Medulla oblongata (tissue), 1 donor: ENCODE measurements around the gene BICDL1.

Experiments used
- DNase-seq: peaks from one replicate; pipeline ENCODE4 v3.0.0-alpha.2; 2015; ENCODE audit errors: extremely low spot score

Gene BICDL1

DNA sequence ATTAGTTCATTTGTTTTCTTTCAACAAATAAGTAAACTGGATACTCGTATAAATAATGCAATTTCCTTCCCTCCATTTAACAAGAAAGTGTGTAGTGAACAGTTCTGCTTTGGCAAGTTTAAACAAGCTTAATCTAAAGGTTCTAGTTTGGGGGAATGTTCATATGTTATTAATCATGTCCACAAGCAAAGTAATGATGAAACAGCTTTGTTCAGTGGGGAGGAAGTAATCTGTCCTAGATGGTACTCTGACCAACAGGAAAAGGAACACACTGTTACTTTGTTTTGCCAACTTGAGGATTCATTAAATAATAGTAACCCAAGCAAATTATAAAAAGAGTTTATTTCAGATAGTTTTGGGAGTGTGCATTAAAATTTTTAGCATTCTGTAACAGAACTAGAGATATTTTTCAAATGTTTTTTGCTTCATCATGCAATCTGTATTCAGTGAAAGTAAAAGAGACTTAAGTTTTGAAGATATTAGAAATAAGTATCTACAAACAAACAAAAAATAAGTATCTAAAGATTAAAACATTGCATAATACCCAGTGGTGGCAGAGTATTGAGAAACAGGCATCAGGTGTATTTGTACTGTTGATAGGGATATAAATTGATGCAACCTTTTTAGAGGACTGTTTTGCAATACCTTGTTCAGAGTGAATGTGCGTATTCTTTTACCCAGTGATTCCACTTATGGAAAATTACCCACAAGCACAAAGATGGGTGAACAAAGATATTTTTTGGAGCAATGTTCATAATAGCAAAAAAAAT is 66.4 kb downstream of the BICDL1 start:
- no peak for DNase-seq

DNA sequence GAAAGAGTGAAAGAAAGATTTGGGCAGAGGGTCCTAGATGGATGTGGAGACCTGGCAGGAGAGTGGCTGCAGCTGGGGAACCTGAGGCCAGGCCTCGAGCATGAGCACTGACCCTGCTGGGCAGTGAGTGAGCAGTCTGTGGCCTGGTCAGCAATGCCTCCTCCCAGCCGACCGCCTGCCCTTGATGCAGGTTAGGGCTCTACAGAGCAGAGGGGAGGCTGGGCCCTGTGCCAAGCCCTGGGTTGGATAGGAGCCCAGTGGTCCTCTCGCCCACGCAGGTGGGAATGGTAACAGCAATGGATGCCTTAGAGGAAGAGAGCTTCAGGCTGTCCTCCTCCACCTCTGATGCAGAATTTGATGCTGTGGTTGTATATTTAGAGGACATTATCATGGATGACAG is 67.7 kb downstream of the BICDL1 start:
- no peak for DNase-seq

DNA sequence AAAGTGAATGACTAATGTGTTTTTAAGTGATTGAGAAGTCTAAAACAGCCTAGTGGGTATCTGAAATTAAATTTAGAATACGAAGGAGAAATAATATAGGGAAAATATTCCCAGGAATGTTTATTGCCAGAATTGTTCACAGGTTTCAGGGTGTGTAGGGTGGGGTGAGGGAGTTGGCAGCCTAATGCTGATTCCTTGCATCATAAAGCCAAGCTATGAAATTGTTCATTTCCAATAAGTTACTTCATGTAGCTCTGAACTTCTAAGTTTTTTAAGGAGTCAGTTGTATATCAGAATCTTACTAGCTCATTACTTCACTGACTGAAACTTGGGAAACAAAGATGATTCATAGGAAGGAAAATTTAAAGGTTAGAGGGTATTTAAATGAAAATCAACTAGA is 71.2 kb downstream of the BICDL1 start:
- no peak for DNase-seq

DNA sequence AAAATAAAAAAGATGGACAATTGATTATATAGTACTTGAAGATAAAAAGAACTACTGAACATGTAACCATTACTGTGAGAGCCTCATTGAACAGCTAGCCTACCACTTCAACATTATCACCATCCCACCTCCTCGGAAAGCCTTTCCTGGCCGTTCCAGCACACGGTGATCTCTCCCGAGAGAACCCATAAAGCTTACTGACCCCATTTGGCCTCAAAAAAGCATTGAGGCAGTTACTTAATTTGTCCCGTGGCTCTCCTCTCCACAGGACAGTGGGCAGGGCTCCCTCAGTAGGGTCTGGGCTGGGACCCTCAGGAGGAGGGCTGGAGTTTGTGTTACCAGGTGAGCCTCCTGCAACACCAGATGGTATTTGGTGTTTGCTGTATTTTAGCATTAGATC is 71.7 kb downstream of the BICDL1 start:
- no peak for DNase-seq

DNA sequence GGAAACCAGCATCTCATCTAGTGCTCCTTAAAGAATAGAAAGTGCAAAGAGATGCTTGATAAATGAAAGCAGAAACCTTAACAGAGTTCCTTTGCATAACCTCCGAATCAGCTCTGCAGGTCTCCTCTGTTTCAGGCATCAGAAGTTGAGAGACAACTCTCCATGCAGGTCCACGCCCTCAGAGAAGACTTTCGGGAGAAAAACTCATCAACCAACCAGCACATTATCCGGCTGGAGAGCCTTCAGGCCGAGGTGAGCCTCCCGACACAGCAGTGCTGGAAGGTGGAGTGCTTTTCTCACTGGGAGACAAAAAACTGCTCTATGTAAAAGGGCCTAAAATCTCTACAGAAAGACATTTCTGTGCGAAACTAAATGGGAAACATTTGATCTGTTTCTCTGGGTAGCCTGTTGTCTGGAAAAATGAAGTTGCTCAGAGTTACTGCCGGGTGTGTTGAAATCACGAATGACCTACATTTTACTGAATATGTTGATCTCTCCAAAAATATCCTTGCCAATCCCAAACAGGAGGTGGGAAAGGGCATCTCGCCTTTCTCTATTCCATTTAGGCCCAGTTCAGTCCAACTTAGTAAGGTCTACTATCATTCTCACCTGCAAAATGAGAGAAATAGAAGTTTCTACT is 72.7 kb downstream of the BICDL1 start:
- no peak for DNase-seq

DNA sequence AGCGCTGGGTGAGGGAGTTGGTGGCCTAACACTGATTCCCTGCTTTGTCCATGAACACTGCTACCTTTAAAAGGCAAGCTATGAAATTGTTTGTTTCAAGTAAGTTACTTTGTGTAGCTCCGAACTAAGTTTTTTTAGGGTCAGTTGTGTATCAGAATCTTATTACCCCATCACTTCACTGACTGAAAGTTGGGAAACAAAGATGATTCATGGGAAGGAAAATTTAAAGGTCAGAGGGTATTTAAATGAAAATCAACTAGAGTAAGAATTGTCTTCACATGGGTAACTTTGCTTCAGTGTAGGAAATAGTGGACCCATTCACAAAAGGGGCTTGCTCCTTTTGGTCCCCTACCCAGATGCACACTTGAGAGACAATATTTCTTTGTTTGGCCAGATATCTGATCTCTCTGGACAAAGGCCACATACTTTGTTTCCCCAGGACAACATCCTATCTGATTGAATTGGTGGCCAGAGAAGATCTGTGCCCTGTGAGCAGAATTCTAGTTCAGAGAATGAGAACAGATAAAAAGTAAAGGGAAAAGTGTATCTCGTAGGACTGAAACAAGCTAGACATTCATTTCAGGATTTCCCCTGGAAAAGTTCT is 74.0 kb downstream of the BICDL1 start:
- no peak for DNase-seq

DNA sequence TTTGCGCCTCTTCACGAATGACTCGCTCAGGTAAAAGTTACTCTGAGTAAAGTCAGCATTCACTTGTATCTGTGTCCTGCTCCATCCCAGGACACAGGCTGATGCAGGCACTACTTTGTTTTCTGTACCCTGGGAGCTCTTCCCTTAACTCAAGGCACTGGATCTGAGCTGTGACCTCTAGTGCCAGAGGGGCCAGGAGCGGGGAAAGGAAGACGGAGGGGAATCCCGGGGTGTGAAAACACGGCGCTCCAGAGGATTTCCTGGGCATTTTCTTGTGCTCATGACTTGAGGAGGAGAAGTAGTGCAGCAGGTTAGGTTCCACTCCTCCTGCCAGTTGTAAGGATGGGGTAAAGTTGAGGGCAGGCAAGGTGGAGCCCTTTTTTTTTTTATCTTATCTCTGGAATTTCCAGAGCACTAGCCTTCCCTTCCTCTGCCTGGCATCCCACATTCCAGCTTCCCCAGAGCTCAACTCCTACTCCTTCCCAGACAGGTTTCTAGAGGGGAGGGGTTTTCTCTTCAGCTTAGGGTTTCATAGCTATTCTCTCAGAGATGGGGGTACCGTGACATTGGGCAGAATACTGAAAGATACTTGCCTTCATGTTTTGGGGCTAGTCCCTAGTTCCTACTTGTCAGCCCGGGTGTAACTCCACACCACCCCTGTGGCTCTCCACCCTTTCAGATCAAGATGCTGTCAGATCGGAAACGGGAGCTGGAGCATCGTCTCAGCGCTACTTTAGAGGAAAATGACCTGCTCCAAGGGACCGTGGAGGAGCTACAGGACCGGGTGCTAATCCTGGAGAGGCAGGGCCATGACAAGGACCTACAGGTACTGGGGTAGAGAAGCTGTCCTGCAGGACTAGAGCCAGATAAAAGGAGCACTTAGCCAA is 75.3 kb downstream of the BICDL1 start:
- DNase-seq = no peak

DNA sequence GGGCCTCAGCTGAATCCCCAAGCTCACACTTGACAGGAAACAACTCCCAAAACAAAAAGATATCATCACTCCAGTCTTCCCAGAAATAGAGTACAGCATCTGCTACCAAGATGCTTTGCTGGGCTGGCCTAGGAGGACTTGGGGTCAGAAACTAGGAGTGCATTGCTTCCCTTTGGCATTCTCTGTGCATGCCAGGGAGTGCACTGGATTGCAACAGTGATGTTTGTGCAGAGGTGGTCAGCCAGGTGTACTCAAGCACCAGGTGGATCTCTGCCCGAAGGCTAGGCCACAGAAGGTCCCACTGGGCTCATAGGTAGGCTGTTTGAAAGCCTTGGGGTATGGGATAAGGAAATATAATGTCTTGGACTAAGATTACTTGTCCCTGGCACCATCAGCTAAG is 76.4 kb downstream of the BICDL1 start:
- no peak for DNase-seq

DNA sequence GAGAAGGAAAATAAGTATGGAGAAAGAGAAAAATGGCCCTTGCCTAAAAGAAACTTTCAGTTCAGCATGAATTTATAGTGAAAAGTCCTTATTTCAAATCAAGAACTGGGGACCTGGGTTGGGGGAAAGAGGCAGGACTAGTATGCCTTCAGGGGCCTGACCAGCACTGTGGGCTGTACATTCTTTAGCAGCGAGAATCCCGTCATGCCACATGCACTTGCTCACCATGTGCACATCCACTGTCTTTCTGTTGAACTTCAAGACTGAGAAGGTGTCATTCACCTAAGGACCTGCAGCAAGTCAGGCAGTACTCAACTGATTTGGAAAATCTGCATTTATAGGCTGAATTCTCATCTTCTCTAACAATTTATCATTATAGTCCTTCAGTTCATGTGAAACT is 77.3 kb downstream of the BICDL1 start:
- no peak for DNase-seq

DNA sequence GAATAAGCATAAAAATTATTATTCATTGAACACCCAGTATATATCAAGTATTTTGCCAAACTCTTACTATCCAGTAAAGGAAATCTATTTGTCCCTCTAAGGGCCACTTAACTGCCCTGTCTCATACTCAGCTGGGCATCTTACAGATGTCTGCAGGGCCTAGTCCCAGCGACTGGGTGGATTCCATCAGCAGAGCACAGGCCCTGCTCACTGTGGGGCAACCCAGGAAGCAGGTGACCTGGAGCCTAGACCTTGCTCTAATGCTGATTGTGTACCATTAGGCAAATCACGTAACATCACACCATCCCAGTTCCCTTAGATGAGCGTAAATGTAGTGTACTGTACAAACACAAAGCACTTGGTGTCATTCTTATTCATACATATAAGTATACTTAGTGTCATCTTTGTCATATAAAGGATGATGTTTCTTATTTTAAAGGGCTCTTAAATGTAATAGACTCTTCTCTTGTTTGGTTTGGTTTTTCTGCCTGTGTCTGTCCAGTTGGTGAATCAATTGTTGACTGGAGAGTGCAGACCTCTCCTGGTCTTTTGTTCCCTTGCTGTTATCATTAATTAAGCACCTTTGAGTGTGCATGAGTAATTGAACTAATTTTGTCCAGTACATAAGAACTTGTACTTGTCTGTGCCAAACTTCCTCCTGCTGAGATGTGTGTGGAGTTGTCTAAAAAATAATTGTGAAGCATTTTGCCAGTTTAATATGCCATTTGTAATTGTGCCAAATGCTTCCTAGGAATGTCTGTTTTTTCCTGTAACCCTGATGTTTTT is 78.2 kb downstream of the BICDL1 start:
- DNase-seq = no peak

DNA sequence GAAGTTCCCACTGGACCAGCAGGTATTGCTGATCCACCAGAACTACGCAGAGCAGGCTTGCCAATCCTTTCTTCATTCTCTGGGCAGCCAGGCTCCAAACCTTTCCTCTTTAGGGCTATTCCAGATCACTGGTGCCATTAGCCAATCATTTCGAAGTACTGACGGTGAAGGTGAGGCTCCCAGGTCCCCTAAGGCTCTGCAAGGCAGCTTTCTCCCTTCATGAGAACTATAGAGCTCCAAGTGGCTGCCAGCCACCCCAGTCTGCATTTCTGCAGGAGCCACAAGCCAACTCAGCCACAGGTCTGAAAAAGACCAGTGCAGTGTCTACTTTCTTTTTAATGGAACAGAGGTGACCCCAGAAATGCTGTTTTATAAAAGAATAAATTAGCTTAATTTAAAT is 78.9 kb downstream of the BICDL1 start:
- DNase-seq = no peak

DNA sequence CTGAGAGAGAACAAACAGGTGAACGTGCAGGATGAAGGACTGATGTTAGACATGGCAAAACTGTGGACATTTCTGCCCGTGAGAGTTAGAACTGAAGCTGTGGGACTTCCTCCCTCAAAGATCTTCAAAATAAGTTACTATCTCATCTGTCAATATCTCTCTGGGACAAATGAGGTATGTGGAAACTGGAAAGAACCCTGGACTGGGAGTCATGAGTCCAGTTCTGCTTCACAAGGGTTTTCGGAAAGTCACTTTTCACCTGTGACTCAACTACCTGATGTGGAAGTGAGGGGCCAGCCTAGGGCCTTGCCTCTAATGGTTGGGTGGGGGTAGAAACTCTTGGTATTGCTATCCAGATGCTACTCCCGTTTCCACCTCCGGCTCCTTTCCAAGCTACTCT is 80.2 kb downstream of the BICDL1 start:
- no peak for DNase-seq

DNA sequence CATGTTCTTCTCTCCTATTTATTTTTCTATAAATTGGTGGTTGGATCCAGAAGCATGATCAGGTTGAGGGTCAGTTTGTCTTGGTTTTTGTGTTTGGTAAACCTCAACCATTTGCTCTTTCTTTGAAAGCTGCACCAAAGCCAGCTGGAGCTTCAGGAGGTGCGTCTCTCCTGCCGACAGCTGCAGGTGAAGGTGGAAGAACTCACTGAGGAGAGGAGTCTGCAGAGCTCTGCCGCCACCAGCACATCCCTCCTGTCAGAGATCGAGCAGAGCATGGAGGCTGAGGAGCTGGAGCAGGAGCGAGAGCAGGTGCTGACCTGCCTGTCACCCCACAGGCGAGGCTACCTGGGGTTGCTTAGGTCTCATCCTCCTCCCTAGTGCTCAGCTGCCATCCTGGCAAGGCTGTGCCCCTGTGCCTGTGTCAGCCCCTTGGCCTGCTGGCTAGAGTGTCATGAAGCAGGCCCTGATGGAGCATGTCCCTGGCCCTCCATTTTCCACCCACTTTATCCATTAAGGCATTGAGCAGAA is 82.5 kb downstream of the BICDL1 start:
- no peak for DNase-seq

DNA sequence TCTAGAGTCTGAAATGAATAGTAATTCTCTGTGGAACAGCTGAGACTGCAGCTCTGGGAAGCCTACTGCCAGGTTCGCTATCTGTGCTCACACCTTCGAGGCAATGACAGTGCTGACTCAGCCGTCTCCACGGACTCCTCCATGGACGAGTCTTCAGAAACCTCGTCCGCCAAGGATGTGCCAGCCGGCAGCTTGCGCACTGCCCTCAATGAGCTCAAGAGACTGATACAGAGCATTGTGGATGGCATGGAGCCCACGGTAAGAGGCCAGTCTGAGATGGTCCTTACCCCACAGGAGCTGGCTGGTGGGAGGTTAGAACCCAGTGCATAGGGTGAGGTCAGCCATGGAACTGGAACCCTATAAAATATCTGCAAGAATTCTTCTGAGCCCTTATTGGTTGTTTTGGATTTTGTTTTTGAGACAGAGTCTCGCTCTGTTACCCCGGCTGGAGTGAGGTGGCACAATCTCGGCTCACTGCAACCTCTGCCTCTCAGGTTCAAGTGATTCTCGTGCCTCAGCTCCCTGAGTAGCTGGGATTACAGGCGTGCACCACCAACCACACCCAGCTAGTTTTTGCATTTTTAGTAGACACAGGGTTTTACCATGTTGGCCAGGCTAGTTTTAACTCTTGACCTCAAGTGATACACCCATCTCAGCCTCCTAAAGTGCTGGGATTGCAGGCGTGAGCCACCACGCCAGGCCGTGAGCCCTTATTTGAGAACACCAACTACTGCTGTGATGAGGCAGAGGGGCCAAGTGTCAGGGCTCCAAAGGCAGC is 83.6 kb downstream of the BICDL1 start:
- no peak for DNase-seq

DNA sequence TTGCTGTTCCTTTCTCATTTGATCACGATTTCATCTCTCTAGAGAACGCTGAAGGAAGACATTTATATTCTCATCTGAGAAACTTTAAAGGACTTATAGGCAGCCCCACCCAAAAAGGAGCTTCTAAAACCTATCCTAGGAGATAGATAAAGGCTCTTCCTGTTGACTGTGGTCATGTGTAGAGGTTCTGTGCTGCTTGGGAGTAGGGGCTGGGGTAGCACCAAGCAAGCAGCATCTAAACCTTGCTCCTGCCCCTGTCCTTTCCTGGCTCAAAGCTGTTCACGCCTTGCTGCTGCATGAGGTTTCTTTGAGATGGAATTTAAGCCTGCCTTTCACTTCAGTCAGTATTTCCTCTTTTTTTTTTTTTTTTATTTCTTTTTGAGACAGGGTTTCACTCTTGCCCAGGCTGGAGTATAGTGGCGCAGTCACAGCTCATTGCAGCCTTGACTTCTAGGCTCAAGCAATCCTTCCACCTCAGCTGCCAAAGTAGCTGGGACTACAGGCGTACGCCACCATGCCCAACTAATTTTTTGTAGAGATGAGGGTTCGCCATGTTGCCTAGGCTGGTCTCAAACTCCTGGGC is 86.1 kb downstream of the BICDL1 start:
- DNase-seq = no peak

DNA sequence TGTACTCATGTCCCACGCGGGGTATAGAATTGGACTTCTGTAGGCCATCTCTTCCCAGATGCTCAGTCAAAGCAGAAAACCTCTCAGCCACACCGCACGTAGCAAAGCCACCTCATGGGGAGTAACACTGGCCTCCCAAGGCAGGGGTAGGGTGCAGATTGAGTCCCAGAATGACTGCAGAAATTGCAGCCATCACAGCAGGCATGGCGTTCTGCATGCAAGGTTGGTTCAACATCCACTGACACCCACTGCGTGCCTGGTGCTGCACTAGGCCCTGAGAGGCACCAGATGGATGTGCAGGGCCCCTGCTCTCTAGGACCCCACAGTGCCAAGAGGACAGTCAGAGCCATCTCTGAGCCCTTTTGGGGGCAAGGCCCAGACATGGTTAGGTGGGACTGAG is 87.6 kb downstream of the BICDL1 start:
- DNase-seq = no peak

DNA sequence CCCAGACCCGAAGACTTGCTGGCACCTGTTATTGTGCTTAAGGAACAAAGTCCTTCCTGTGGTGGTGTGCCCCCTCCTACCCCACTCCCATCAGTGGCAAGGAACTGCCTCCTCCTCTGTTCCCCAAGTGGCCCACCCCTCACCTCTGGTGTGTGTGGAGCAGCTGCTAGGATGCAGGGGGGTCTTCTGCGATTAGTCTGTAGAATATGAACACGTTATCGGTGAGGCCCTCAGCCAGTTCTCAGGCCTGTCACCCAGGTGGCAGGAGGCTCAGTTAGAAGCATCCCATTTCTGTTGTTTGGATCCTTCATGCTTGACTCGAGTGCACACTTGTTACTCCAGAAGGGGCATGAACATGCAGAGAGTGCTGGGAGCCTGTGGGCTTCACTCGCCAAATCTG is 88.2 kb downstream of the BICDL1 start:
- no peak for DNase-seq

DNA sequence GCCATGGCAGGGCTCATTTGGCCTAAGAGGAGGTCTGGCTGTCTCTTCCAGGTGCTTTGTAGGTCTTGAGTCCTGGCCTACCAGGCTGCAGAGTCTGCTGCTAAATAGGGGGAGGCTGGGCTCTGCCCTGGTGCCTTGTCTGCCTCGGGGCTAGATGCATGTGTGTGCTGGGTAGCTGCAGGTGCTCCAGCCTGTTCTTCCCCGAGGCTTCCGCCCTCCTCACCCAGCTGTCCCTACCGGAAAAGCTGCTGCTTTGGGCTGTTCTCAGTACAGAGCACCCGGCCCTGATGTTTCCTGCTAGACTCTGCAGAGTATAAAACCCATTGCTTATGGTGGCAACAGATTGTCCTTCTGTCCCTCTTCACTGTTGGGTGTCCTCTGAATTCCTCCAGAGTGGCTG is 89.8 kb downstream of the BICDL1 start:
- DNase-seq = no peak

DNA sequence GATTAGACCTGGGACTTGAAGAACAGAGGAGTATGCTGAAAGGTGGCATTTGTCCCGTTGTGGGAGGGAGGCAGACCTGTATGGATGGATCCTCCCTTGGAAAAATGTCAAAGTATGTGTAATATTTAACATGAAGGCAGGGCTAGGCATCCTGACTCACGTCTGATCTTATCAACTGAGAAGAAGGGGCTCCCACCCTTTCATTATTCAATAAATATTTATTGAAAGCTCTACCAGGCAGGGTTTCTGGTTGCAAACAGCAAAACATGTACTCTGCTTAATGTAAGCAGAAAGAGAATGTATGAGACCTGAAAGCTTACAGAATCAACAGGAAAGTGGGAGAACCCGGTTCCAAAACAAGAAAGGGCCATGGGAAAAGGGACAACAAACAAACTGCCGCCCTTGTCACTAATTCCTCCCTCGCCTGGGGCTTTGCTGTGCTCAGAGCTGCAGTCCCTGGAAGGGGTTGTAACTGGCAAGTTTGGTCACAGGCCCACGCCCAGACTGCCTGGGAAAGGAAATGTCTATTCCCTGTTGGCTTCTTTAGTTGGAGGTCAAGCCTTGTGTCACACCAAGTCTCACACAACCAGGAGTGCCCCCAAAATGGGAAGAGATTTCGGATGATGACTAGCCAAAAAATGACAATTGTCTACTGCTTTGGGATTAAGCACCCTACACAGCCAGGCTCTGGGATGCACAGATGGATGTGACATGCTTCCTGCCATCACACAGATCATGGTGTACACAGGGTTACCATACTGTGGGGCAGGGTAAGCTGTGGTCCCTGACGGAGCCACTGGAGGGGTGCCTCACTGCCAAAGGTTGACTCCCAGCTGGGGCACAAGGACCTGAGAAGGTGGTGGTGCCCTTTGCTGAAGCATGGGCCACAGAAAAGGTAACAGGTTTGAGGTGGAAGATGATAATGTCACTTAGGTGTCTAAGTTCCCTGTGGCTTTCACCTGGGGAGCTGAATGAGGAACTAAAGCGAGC is 90.7 kb downstream of the BICDL1 start:
- DNase-seq = no peak
